HCT116 (cell line): ENCODE results near the gene TYW1.

Experiments
- ELF1 ChIP-seq: IDR thresholded peaks from 2 replicates; pipeline ENCODE4 v1.6.1; 2012; ENCODE audit warnings: low read depth, borderline replicate concordance
- EZH2phosphoT487 ChIP-seq: fragments of 200-600 bp; IDR thresholded peaks from 2 replicates; pipeline ENCODE4 v1.6.1; 2018; ENCODE audit warnings: antibody characterized with exemption, borderline replicate concordance
- FOSL1 ChIP-seq: IDR thresholded peaks from 2 replicates; pipeline ENCODE4 v1.6.1; 2012; ENCODE audit warnings: low read depth
- POLR2A ChIP-seq: IDR thresholded peaks from 2 replicates; pipeline ENCODE4 v1.7.0; 2011; ENCODE audit warnings: borderline replicate concordance; ENCODE audit not compliant: insufficient read depth, insufficient read length; ENCODE audit errors: extremely low read depth
- RAD21 ChIP-seq: IDR thresholded peaks from 2 replicates; pipeline ENCODE4 v1.6.1; 2012; ENCODE audit warnings: low read depth, mild to moderate bottlenecking
- SIN3A ChIP-seq: IDR thresholded peaks from 2 replicates; pipeline ENCODE4 v1.6.1; 2012; ENCODE audit warnings: low read depth
- SP1 ChIP-seq: IDR thresholded peaks from 2 replicates; pipeline ENCODE4 v1.6.1; 2012; ENCODE audit warnings: low read depth
- SRF ChIP-seq: IDR thresholded peaks from 2 replicates; pipeline ENCODE4 v1.6.1; 2012; ENCODE audit warnings: low read depth
- ZFX ChIP-seq: fragments of 450-650 bp; IDR thresholded peaks from 2 replicates; pipeline ENCODE4 v1.6.1; 2017
- ZNF274 ChIP-seq: fragments of 200-500 bp; sonication (Bioruptor generic); IDR thresholded peaks from 2 replicates; pipeline ENCODE4 v1.6.1; 2014; ENCODE audit warnings: mild to moderate bottlenecking, low read depth, low read length, inconsistent platforms
- TF ChIP-seq, protein P1 (sequence below), 3 experiments: fragments of 200-600 bp in 1 of 3; sonication (generic) in 1 of 3; IDR thresholded peaks in 2 of 3; conservative IDR thresholded peaks in 1 of 3; 2 replicates each; pipeline ENCODE4 v1.5.1; 2012 to 2017; ENCODE audit warnings: low read depth in 2 of 3, low read length in 2 of 3, antibody characterized with exemption in 1 of 3, borderline replicate concordance in 1 of 3, control low read depth in 1 of 3, mild to moderate bottlenecking in 1 of 3, mixed read lengths in 1 of 3, mixed run types in 1 of 3, moderate library complexity in 1 of 3; ENCODE audit not compliant: insufficient read depth in 1 of 3

DNA sequence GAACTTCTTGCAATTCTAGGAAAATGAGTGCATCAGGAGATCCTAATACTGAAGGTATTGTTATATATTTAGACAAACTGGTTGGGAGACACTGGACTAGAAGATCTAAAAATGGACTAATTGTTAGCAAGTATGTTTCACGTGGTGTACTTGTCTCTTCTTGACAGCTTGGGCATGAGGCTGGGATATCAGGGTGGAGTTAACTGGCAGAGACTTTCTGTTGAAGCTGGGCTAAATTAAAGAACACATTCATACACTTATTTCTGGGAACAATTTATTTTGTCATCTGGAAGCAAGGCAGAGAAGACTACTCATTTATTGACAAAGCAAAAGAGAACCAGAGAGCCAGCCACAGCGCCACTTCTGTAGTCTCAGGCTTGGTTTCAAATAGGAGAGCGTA lies 25.9 kb downstream of the TYW1 start:
- TF ChIP-seq, protein P1, sequence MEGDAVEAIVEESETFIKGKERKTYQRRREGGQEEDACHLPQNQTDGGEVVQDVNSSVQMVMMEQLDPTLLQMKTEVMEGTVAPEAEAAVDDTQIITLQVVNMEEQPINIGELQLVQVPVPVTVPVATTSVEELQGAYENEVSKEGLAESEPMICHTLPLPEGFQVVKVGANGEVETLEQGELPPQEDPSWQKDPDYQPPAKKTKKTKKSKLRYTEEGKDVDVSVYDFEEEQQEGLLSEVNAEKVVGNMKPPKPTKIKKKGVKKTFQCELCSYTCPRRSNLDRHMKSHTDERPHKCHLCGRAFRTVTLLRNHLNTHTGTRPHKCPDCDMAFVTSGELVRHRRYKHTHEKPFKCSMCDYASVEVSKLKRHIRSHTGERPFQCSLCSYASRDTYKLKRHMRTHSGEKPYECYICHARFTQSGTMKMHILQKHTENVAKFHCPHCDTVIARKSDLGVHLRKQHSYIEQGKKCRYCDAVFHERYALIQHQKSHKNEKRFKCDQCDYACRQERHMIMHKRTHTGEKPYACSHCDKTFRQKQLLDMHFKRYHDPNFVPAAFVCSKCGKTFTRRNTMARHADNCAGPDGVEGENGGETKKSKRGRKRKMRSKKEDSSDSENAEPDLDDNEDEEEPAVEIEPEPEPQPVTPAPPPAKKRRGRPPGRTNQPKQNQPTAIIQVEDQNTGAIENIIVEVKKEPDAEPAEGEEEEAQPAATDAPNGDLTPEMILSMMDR (IDR thresholded peaks at IDR 0.05 in 2 of 3, conservative IDR thresholded peaks at IDR 0.05 in 1 of 3; ENCODE audit: borderline replicate concordance in 1 of 3, insufficient read depth in 1 of 3, low read depth in 2 of 3, low read length in 2 of 3) = no peak
- TF ChIP-seq SP1 (no peak), RAD21 (no peak), SIN3A (no peak), SRF (no peak), EZH2phosphoT487 (no peak), ELF1 (no peak), ZNF274 (no peak), FOSL1 (no peak), POLR2A (no peak), ZFX (no peak)
